Hepatic stellate cell (primary cell): ENCODE measurements around the gene SUSD3.

Source experiments
- DNase-seq: peaks from one replicate; pipeline ENCODE4 v3.0.0; 2011; ENCODE audit warnings: low spot score

SUSD3 gene

DNA sequence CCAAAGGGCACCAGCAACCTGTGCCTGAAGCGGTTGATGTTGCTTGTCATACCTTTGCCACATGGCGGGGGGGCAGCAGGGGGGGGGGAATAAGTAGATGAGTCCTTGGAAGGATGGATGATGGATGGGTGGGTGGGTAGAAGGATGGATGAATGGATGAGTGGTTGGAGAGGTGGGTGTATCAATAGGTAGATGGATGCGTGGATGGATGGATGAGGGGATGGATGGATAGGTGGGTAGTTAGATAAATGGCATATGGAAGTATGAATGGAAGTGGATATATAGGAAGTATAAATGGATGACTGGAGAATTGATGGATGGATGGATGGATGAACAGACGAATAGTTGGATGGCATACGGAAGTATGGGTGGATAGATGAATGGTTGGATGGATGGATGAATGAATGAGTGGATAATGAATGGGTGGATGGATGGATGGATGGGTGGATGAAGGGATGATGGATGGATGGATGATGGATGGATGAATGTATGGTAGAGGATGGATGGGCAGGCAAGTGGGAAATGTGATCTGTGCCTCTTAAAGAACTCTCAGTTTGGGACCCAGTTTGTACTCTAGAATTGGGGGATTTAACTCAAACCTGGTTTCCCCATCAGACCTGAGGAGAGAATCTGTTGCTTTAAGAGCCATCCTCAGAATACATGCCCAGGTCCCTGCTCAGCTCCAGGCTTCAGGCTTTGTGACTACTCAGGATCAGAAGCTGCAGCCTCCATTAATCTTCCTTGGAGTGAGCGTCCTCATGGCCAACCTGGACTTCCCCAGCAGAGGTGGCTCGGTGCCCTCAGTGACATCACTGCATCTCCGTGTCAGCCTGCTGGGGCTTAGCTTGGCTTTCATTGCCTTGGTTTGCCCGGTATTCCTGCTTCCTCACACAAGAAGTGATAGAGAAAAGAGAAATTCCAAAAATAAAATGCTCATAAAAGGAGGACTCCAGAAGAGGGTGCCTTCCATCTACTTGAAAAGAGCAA, 27.6 kb upstream of the SUSD3 start:
- DNase-seq = no peak

DNA sequence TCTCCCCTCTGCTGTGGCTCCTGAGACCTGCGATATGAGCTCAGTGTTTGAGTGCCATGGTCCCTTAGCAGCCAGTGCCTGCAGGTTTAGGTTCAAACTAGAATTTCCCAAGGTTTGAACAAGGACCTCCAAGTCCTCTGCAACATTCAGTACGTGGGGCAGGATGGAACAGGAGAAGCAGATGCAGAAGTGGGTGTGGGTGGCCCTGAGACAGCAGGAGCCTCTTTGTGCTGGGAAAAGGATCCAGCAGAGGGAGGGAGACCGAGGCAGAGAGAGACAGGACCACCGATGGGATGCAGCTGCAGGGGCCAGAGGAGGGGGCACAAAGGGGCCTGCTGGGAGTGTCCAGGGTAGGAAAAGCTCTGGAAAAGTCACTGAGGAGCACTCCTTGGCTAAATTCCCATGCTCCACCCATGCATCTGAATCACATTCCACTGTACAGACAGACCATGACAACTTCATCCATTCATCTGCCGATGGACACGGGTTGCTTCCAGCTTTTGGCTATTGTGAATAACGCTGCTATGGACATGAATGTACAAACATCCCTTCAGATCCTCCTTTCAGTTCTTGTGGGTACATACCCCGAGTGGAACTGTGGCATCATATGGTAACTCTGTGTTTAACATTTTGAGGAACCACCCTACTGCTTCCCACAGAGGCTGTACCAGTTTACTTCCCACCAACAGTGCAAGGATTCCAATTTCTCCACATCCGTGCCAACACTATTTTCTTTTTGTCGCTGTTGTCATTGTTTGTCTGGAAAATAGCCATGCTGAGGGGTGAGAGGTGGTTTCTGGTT, 26.7 kb upstream of the SUSD3 start:
- no peak for DNase-seq

DNA sequence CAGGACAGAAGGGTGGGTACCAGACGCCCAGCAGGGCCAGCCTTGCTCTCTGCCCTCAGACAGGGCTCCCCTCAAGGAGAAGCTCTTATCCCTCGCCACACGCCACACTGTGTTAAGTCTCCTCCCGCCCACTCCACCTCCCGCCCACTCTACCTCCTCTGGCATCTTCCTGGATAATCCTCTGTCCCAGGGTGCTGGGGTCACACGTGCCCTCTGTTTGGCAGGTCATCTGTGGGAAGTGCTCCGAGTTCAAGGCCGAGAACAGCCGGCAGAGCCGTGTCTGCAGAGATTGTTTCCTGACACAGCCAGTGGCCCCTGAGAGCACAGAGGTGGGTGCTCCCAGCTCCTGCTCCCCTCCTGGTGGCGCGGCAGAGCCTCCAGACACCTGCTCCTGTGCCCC, 26.0 kb upstream of the SUSD3 start:
- no peak for DNase-seq

DNA sequence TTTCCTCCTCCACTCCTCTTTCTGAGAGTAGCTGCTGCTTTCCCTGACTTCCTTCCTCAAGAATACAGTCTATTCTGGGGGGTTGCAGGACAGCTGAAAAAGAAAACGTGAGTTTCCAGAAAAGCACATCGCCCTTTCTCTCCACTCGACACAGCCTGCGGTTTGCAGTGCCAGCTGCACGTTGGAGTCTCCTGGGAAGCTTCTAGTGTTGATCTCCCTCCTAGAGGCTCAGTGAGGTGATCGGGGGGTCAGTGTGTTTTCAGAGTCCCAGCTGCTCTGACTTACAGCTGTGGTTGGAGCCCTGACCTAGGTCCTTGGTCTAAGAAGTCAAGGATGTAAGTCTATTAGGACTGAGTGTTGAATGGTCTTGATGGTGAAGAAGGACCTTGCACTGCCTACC, 25.0 kb upstream of the SUSD3 start:
- no peak for DNase-seq

DNA sequence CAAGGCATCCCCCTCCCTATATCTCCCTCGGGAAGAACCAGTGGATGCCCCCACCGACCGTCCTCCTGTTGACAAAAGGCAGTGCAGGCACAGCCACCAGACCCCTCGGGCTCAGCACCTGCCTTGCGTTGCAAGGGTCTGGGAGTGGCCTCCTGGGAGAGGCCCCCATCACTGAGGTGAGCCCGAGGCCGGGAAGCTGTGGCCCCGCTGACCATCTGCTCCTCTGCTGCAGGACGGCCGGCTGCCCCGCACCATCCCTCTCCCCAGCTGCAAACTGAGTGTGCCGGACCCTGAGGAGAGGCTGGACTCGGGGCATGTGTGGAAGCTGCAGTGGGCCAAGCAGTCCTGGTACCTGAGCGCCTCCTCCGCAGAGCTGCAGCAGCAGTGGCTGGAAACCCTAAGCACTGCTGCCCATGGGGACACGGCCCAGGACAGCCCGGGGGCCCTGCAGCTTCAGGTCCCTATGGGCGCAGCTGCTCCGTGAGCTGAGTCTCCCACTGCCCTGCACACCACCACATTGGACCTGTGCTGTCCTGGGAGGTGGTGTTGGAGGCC, 23.3 kb upstream of the SUSD3 start:
- DNase-seq = no peak

DNA sequence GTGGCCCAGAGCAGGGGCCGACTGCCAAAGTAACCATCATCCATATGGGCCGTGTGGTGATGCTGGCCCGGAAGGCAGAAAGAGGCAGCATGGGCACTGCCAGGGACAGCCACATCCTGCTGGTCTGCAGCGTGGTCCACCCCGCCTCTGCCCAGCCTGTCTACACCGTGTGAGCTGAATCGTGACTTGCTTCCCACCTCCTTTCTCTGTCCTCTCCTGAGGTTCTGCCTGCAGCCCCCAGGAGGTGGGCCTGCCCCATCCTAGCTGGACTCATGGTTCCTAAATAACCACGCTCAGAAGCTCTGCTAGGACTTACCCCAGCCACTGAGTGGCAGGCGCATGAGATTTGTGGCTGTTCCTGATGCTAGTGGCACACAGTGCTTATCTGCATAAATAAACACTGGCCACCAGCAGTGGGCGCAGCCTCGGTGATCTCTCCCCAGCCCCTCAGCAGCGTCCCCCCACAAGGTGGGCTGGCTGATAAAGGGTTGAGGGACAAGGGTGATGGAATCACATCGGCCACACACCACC, 22.6 kb upstream of the SUSD3 start:
- no peak for DNase-seq

DNA sequence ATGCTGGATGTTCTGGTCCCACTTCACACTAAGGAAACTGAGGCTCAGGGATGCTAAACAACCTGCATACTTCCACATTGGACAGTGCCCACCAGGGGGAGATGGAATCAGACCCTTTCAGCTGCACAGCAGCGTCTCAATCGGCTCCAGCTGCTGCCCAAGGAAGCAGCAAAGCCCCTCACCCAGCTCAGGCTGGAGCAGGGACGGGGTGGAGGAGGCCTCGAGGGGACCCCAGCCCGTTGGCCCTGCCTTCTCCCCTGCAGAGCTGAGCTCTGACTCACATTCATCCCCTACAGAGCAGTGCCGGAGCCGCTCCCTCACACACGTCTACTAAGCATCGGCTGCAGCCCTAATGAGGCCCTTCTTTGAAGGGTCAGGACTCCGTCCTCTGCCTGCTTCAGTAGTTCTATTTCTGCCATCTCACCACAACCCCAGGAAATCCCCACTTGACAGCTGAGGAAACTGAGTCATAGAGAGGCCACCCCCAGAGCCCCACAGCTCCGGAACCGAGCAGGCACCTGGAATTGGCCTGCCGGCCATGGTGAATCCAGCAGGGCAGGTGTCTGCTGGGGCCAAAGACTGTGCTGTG, 21.5 kb upstream of the SUSD3 start:
- DNase-seq = no peak

DNA sequence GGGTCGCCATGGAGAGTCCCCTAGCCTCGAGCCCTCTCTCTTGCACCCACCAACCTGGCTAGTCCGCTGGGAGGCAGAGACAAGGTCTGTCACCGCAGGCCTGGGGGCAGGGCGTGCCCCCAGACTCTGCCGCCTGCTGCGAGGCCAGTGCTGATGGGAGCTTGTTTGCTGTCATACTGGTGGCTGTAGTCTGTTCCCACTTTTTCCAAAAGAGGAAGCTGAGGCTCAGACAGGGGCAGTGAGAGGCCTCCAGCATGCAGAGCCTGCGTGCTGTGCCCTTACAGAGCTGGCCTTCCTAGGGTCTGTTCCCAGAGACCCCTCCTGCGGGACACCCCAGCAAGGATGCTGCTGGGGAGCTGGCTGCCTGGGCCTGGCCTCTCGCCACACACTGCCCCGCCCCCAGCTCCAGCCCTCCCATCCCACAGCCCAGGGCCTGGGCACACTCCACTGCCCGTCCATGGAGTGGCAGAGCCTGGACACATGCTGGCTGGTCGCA, 21.0 kb upstream of the SUSD3 start:
- no peak for DNase-seq

DNA sequence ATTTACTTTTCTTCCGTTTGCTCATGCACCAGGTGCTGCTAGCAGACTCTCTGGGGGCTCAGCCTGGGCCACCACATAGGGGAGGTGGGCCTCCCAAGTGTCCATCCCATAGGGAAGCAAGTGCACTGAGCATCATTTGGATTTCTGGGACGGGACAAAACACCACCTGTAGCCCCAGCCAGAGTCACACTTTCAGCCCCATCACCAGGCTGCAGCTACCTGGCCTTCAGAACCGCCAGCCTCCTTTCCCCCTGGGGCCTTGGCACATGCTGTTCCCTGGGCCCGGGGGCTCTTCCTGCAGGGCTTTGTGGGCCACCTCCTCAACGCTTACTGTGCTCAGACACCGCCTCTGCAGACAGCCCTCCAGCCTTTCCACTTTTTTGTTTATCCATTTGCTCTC, 19.6 kb upstream of the SUSD3 start:
- no peak for DNase-seq

DNA sequence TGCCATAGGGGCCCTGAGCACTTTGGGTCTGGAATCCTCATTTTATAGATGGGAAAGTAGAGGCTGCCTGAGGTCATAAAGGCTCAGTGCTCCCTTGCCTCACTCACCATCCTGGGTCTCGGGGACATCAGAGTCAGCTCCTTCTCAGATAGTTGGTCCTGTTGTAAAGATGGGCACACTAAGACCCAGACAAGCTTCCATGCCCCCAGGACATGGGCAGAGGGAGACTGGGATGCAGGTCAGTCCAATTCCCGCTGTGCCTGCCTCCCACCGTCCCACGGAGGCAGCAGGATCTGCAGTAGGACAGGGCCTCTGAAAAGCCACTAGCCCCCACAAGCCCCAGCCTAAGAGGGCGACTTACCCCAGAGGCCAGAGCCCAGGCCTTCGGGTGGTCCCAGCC, 19.0 kb upstream of the SUSD3 start:
- DNase-seq = no peak

DNA sequence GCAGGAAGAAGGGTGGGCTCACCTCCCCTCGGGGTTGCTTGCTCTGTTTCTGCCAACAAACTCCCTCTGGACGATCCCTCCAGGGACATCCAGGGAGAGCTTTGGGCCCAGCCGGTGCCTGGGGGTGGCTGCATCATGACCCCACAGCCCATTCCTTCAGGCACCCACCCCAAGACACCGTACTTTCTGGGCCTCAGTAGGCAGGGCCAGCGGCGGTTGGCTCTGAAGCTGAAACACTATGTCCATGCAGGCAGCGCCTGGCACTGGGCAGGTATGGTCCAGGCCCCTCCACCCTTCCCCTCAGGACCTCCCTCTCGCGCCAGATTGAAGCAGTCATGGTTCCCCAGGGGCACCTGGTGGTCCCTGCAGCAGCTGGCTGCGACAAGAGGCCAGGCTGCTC, 18.5 kb upstream of the SUSD3 start:
- DNase-seq = no peak

DNA sequence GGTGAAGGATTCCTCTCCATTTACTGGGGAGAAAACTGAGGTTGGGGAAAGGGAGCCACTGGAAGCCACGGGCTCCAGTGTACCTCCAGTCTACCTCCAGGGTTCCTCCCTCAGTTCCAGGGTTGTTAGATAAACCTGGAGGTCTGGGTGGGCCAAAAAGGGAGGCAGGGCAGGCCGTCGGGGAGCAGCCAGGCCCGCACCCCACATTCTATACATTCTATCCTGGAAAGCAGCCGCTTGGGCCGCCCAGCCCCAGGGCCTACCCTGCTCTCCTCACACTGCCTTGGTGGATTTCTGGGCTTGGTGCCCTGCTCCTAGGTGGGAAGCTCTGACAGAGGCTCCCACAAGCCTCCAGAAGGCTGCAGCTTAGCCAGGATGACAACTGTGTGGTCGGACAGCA, 18.1 kb upstream of the SUSD3 start:
- DNase-seq = no peak

DNA sequence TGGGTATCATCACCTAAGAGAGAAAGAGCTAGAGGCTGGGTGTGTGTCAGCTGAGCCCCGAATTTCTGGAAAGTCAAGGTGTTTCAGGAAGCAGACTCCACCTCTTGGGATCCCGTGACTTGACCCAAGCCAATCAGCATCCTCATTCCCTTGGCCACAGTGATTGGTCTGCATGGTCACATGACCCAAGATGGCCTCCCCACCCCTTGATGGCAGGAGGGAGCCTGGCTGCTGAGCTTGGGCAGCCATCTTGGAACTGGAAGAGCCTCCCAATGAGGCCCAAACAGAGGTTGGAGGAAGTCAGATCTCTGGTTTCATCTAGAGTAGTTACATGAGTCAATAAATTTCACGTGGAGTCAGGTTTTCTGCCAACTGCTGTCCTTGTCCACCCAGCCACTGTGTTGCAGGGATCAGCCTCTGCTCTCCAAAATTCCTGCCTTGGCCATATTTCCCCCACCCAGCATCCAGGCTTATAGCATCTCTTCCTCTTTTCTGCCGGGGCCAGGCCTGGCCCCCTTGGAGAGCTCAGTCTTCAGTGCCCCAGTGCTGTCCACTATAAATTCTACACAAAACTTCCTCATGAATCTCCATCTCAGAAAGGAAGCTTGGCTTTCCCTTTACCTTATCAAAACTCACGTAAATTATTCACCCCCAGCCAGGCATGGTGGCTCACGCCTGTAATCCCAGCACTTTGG, 17.2 kb upstream of the SUSD3 start:
- no peak for DNase-seq

DNA sequence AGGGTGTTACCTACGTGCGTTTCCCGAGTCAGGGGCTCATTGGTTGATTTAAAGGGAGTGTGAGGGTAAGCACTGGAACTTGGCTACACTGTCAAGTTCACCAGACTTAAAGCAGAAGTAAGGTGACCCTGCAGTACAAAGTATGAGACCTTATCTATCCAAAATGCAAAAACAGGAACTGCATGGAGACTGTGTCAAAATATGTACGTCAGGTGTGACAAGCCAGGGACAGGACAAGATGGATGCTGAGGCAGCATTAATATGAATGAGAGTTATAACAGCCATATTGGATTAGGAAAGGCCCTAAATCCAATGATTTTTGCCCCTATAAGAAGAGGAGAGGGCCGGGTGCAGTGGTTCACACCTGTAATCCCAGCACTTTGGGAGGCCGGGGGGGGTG, 15.4 kb upstream of the SUSD3 start:
- no peak for DNase-seq

DNA sequence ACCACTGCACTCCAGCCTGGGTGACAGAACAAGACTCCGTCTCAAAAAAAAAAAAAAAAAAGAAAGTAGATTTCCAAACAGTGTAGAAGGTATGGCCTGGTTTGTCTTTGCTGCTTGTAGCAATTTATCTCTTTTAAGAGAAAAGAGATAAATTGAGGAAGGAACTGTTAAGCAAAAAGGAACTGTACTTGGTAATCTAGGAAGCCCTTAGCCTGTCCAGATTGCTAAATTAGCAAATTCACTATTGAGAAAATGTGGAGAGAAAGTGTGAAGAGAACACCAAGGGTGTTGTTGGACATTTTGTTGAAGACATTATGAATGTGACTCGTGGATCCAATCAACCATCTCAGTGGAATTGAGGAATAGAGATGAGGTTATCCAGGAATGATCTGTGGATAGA, 13.0 kb upstream of the SUSD3 start:
- no peak for DNase-seq

DNA sequence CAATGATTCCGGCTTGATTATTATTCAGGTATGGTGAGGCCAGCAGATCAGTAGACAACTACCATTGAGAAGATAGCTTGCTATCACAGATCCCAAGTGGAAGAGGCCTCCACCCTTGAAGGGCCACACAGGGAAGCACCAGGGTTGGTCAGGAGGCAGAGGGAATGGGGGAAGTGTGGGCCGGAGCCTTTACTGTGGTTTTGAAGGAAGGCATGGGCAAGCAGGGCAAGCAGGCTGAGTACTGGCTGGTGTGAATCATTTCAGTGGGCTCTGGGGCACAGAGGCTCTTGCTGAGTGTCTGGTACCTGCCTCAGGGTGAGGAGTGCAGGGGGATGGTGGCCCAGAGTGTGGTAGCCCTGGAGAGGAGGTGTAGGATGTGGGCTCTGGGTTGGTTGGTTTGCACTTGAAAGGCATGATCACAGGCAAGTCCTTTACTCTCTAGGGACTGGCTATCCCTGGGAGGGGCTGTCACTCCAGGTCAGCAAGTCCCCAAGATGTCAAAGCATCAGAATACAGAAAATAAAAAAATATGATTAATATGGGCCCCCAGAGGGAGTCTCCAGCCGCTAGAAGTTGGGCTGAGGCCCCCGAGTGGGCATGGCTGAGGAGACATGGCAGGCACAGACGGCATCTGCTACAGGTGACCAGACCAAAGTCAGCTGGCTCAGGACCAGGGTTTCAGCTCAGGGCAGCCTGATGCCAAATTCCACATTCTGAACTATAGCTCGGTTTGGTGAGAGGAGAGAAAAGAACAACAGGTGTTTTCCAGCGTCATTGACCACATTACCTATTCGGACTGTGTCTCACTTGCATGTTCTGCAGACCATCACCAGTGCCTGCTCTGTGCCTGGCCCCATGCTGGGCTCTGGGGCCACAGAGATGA, 9.7 kb upstream of the SUSD3 start:
- no peak for DNase-seq

DNA sequence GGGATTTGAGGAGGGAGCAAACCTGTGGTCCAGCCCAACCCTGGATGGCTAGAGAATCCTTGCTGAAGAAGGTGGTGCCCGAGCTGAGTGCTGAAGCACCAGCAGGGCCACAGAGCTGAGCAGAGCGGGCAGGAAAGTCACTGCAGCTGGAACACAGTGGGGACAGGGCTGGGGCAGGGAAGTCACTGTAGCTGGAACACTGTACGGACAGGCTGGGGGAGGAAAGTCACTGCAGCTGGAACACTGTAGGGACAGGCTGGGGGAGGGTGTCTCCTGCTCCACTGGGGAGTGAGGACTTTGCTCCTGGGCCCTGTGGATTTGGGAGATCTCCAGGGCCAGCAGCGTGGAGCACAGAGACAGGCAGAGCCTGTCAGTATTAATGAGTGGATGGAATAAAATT, 9.0 kb upstream of the SUSD3 start:
- no peak for DNase-seq

DNA sequence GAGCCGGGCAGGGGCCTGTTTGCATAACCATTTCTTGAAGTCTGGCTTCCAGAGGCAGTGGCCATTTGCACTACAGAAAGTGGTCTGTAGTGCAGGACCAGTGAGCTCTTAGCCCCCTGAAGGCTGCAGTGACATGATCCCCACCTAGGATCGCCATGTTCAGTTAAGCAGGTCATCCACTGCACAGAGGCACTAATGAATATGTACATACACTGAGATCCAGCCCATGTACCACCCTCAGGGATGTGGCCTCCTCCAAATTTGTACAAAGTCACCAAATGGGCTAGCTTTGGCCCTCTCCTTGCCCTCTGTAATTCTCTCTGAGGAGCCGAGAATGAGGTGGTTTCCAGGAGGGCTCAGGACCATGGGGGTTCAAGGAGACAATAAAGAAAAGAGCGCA, 8.3 kb upstream of the SUSD3 start:
- DNase-seq = no peak

DNA sequence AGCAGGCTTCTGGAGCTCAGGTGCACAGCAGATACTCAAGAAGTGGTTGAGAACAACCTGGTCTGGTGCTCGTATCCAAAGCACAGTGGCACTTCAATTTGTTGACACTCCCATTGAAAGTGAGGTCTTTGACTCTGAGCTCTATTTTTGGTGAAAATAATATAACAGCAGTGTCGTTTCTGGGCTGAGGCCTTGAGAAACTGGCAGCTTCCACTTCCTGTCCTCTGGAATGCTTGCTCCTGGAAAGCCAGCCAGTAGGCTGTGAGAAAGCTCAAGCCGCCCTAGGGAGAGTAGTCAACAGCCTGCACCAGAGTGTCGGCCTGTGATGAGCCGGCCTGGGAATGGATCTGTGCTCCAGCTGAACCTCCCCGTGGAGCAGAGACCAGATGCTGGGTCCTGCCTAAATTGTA, 6.8 kb upstream of the SUSD3 start:
- peak; percentile 55 for DNase-seq

DNA sequence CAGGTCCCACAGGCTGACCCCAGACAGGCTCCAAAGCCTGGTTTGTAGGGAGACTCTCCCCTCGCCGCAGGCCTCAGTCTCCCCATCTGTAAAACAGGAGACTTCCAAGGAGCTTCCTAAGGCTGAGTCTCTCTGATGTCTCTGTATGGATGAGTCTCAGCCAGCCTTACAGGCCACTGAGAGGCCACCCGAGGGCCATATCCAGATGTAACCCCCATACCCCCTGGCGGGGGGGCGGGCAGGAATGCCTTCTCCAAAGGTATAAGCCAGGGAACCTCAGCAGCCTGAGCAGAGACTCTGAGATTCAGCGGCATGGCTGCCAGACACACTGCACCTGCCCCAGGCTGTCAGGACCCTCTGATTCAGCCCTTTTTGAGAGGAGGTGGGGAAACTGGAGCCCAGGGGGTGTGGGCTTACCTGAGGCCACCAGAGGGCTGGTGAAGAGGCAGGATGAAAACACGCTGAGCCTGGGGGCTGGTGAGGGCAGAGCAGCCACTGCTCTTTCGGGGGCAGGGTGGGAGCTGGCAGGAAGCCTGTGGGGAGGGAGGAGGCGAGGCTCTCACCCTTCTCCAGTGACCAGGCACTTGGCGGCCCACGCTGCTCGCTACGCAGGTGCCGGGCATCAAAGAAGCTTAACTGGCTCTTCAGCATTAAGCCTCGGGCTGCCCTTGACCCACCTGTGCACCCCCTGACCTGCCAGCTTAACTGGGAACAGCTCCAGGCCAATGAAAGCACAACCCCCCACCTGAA, 5.5 kb upstream of the SUSD3 start:
- DNase-seq = no peak
